GM18907 (cell line): ENCODE results near the gene CRIM1.

Source experiments
- ATAC-seq: cut with Tn5 transposase; IDR thresholded peaks from one replicate; pipeline ENCODE4 v1.9.1; 2021; ENCODE audit warnings: mild to moderate bottlenecking, moderate library complexity; ENCODE audit not compliant: unreplicated experiment

The CRIM1 gene

DNA sequence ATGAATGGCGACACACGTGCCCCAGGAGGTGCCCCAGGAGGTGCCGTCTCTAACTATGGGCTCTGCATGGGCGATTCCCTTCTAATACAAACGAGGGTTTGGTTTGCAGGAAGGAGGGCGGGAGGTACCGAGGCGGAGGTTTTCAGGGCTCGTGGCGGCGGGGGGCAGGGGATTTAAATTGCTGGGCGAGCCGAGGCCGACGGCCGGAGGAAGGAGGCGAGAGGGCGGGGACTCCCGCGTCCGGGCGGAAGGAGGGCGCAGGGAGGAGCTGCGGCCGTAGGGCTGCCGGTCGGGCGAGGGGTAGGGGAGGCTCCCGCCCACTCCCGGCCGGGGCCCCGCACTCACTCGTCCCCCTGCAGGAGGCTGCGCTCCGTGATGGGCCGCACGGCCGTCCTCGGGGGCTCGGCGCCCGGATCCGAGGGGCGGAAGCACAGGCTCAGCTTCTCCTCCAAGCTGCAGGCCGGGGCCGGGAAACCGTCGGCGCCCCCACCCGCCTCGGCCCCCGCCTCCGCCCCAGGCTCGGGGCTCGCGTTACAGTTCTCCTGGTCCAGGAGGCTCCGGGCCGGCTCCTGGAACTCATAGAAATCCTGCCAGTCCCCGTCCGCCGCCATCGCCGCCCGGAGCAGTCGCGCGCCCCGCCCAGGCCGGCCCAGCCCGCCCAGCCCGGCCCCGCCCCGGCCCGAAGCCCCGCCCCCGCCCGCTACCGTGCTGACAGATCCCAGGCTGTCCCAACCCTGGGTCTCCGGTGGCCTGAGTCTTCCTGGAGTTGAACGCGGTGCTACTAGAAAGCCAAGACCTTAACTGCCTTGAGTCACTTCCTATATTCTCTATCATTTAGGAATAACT, 242.2 kb downstream of the CRIM1 start, which contains the start of gene FEZ2:
TSS of gene FEZ2 (minus strand) at position 637 of the 846 bp plus-strand sequence. CDS start at position 611, 26 bp downstream.
- ATAC-seq, result peak; percentile 100
